Epithelial cell of proximal tubule (primary cell): ENCODE results near the gene MAT2A. TPM values are rescaled to one million over a fixed set of nuclear protein-coding genes. Genes with fewer than 3 reads are reported as not detected.

Experiments
- DNase-seq: peaks from one replicate; pipeline ENCODE4 v3.0.0-alpha.2; 2011; ENCODE audit warnings: low read depth
- H3K4me3 ChIP-seq: 2 replicates; pipeline ENCODE4 v1.5.1; 2011; ENCODE audit warnings: low read depth, mild to moderate bottlenecking, low read length
- total RNA-seq: library from RNA; depleted of rRNA; stranded (reverse); fragments of >200 nt; gene quantifications from 2 replicates; pipeline ENCODE4 v1.2.3, GENCODE V29; 2015
- TF ChIP-seq, protein P1 (sequence below): conservative IDR thresholded peaks from 2 replicates; pipeline ENCODE4 v1.5.1; 2012; ENCODE audit warnings: low read depth, mild to moderate bottlenecking, low read length

MAT2A gene
- total RNA-seq, 1 donor from 2014 or later = 64.6 TPM

DNA sequence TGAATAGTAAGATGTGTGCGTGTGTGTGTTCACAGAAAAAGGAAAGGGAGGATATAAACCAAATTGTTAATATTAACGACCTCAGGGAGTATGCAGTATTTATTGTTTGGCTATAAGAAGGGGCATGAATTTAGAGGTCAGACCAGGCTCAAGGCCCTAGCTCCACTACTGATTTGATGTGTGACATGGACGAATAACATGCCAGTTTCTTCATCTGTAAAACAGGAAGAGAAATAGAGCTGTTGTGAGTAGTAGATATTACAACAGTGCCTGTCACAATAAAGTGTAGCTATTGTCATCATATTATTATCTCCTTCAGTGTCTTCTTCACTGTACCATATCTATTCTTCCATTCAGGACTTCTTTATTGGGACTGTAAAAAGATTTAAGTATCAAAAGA lies 4.1 kb upstream of the MAT2A start:
- H3K4me3 ChIP-seq = no peak overlapping the region
- TF ChIP-seq, protein P1, sequence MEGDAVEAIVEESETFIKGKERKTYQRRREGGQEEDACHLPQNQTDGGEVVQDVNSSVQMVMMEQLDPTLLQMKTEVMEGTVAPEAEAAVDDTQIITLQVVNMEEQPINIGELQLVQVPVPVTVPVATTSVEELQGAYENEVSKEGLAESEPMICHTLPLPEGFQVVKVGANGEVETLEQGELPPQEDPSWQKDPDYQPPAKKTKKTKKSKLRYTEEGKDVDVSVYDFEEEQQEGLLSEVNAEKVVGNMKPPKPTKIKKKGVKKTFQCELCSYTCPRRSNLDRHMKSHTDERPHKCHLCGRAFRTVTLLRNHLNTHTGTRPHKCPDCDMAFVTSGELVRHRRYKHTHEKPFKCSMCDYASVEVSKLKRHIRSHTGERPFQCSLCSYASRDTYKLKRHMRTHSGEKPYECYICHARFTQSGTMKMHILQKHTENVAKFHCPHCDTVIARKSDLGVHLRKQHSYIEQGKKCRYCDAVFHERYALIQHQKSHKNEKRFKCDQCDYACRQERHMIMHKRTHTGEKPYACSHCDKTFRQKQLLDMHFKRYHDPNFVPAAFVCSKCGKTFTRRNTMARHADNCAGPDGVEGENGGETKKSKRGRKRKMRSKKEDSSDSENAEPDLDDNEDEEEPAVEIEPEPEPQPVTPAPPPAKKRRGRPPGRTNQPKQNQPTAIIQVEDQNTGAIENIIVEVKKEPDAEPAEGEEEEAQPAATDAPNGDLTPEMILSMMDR = no peak
- DNase-seq = no peak

- DNase-seq = no peak
- peak overlapping the region; percentile 89 for H3K4me3 ChIP-seq
- TF ChIP-seq, protein P1 = no peak
Observed at GRCh38 chr2:85536479-85536878, 2.5 kb upstream of the MAT2A start.

DNA sequence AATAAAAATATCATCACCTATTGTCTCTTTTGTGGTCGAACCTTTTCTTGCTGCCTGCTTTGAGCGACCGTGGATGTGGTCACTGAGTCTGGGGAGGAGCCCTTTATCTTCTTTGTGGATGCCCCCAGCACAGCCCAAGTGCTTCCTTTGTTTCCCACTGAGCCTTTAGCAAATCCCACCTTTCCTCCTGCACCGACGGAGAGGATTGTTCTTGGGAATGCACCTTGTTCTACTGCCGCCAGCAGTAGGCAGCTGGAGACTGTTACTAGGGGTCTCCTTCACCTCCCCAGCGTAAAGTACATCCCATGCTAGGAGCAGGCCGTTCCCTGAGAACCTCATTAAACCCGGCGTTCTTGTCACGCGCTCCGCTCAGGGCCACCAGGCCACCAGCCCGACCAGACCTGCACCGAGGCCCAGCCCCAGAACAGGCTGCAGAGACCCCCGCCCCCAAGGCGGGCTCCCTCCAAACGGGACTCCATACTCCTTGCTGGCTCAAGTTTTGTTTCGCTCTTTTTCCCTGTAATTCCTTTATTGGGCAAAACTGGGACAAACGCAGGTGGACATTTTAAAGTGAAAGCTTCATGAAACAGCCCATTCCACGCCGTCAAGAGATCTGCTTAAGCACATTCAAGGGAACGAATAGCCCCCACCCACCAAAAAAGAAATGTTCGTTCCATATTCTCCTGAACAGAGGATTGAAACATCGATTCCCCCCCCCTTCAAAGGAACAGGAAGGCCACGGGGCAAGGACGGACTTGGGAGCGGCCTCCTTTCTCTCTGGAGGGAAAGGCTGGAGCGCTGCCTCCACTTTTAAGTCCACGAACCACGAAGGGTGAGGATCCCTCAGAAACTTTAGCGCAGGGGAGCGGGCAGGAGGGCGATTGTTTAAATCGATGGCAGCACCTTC lies 1.1 kb upstream of the MAT2A start:
- H3K4me3 ChIP-seq = peak overlapping the region; percentile 89
- DNase-seq = no peak
- TF ChIP-seq, protein P1 = peak; percentile 39

- H3K4me3 ChIP-seq = peak overlapping the region; percentile 89
- no peak for DNase-seq
- TF ChIP-seq, protein P1 = no peak
Observed at GRCh38 chr2:85539361-85540132, 579 bp downstream of the MAT2A start.

- TF ChIP-seq, protein P1 = no peak
- H3K4me3 ChIP-seq = peak overlapping the region; percentile 89
- DNase-seq = no peak
Observed at GRCh38 chr2:85540133-85540648, 1.2 kb downstream of the MAT2A start.

DNA sequence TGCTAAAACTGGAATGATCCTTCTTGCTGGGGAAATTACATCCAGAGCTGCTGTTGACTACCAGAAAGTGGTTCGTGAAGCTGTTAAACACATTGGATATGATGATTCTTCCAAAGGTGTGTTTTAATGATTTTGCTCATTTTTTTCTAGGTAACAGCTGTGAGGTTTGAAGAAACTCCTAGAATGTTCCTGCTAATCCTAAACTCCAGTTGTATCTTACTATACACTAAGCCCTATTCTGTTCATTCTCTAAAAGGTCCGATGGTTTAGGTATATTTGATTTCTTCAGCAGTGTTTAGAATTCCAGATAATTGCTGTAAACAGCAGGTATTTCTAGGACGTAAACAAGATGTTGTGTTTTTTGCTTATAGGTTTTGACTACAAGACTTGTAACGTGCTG lies 2.3 kb downstream of the MAT2A start:
- DNase-seq = no peak
- TF ChIP-seq, protein P1 = no peak

More for the DNA sequence above, 2.3 kb downstream of the MAT2A start:
- H3K4me3 ChIP-seq = peak overlapping the region; percentile 89
